Measurements from ENCODE around the gene SPDYE2B.
"Not testable (repeated sequence)": the region's sequence is repeated elsewhere in the genome, so short reads cannot be mapped to it uniquely, and the experiment has no call there.

The SPDYE2B gene

DNA sequence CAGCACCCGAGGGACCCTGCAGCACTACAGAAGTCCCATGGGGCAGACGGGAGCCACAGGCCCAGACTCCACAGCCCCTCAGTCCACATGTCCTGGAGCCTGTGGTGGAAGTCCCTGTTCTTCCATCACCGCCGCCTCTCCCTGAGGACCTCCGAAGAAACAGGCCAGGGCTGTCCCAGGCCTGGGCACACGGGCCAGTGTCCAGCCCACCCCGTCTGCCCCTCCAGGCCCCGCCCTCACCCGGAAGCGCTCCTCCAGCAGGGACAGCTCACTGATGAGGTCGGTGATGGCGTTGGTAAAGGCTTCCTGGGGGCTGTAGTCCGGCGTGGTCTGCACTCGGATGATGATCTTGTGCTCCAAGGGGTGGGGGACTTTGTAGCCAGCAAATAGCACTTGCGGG lies 16.7 kb downstream of the SPDYE2B start:
- not testable (repeated sequence) for H3K9ac ChIP-seq (ENCODE audit: low read length); H3K79me1 ChIP-seq (ENCODE audit: low read length); H3K4me1 ChIP-seq (ENCODE audit: control insufficient read depth in 1 of 2, insufficient read depth in 2 of 2, low read length in 2 of 2); H3K27me3 ChIP-seq (ENCODE audit: insufficient read depth, low read length); H4K91ac ChIP-seq (ENCODE audit: low read depth, low read length); H3K4me3 ChIP-seq (ENCODE audit: low read depth, low read length); H3K27ac ChIP-seq (ENCODE audit: low read depth, low read length); H3K4me2 ChIP-seq (ENCODE audit: low read length); H2BK120ac ChIP-seq (ENCODE audit: insufficient read depth, low read length, poor library complexity); H4K12ac ChIP-seq (ENCODE audit: low read depth, low read length); H2AFZ ChIP-seq (ENCODE audit: insufficient read depth, low read length, poor library complexity); H3K9me3 ChIP-seq (ENCODE audit: insufficient read depth, low read depth, low read length); H2BK12ac ChIP-seq (ENCODE audit: low read length); H2AK5ac ChIP-seq (ENCODE audit: low read length); H3K18ac ChIP-seq (ENCODE audit: low read length); H3K4ac ChIP-seq (ENCODE audit: low read depth, low read length); H3K79me2 ChIP-seq (ENCODE audit: control insufficient read depth, insufficient read depth, low read length, poor library complexity); H2BK5ac ChIP-seq (ENCODE audit: low read depth, low read length, poor library complexity); H3K36me3 ChIP-seq (ENCODE audit: control insufficient read depth in 1 of 2, insufficient read depth in 2 of 2, low read length in 2 of 2); H3K14ac ChIP-seq (ENCODE audit: low read length); DNase-seq; H4K8ac ChIP-seq (ENCODE audit: low read depth, low read length); H3K23ac ChIP-seq (ENCODE audit: low read length)
- WGBS (ENCODE audit: extremely low coverage, insufficient coverage, insufficient read length) = no CpG with 5 or more reads among the region's 16 CpGs

GRCh38 chr7:102667523-102667922 lies 17.4 kb downstream of the SPDYE2B start:
- H3K23ac ChIP-seq (ENCODE audit: low read length); H4K12ac ChIP-seq (ENCODE audit: low read depth, low read length); H3K36me3 ChIP-seq (ENCODE audit: control insufficient read depth in 1 of 2, insufficient read depth in 2 of 2, low read length in 2 of 2); H3K14ac ChIP-seq (ENCODE audit: low read length); H3K4me1 ChIP-seq (ENCODE audit: control insufficient read depth in 1 of 2, insufficient read depth in 2 of 2, low read length in 2 of 2); H3K9ac ChIP-seq (ENCODE audit: low read length); H3K9me3 ChIP-seq (ENCODE audit: insufficient read depth, low read depth, low read length); H2BK5ac ChIP-seq (ENCODE audit: low read depth, low read length, poor library complexity); H3K4ac ChIP-seq (ENCODE audit: low read depth, low read length); H2BK12ac ChIP-seq (ENCODE audit: low read length); H3K27me3 ChIP-seq (ENCODE audit: insufficient read depth, low read length); DNase-seq; H4K91ac ChIP-seq (ENCODE audit: low read depth, low read length); H4K8ac ChIP-seq (ENCODE audit: low read depth, low read length); H3K18ac ChIP-seq (ENCODE audit: low read length); H3K27ac ChIP-seq (ENCODE audit: low read depth, low read length); H3K79me2 ChIP-seq (ENCODE audit: control insufficient read depth, insufficient read depth, low read length, poor library complexity); H3K4me3 ChIP-seq (ENCODE audit: low read depth, low read length); H3K4me2 ChIP-seq (ENCODE audit: low read length); H2AK5ac ChIP-seq (ENCODE audit: low read length); H3K79me1 ChIP-seq (ENCODE audit: low read length); H2AFZ ChIP-seq (ENCODE audit: insufficient read depth, low read length, poor library complexity); H2BK120ac ChIP-seq (ENCODE audit: insufficient read depth, low read length, poor library complexity): not testable (repeated sequence)
- WGBS (ENCODE audit: extremely low coverage, insufficient coverage, insufficient read length) = no CpG with 5 or more reads among the region's 14 CpGs

DNA sequence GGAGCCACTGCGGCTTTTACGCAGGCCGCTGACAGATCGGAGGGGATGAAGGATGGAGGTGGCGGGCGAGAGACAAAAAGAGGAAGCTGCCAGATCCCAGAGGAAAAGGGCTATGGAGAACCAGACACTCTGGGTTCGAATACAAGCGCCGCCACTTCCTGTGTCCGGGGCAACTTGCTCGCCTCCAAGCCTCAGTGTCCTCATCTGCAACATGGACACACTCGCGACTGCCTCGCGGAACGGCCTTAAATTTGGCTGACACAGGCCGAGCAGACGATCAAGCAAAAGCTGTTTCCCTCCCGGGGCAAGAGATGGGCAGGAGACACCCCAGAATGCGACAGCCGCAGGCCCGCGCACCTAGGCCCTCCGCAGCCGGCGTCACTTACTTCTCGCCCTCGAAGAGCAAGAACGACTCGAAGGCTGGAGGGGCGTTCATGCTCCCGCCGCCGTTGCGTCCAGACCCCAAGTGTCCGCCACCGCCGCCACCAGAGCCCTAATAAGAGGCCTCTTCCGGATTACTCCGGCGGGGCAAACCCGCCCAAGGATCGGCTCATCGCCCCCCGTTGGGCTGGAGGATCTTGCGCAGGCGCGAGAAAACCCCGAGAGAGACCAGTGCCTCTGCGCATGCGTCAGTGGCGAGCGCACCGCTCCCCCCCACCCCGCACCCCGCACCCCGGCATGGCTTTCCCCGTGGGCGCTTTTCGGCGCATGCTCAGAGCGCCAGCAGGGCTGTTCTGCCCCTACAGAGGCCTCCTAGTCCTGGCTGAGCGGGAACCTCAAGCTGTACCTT lies 21.2 kb downstream of the SPDYE2B start, which contains the start of gene POLR2J2:
Gene POLR2J2, minus strand, starts transcription at position 498 of the 790 bp plus-strand sequence. Its CDS starts 62 bp downstream, at position 436.
- H2AFZ ChIP-seq (ENCODE audit: insufficient read depth, low read length, poor library complexity); H3K4me3 ChIP-seq (ENCODE audit: low read depth, low read length); H2BK5ac ChIP-seq (ENCODE audit: low read depth, low read length, poor library complexity); H4K91ac ChIP-seq (ENCODE audit: low read depth, low read length); H3K27me3 ChIP-seq (ENCODE audit: insufficient read depth, low read length); H4K12ac ChIP-seq (ENCODE audit: low read depth, low read length); H3K23ac ChIP-seq (ENCODE audit: low read length); H3K27ac ChIP-seq (ENCODE audit: low read depth, low read length); H2AK5ac ChIP-seq (ENCODE audit: low read length); H3K4me2 ChIP-seq (ENCODE audit: low read length); H3K14ac ChIP-seq (ENCODE audit: low read length); H2BK120ac ChIP-seq (ENCODE audit: insufficient read depth, low read length, poor library complexity); H3K18ac ChIP-seq (ENCODE audit: low read length); H3K9me3 ChIP-seq (ENCODE audit: insufficient read depth, low read depth, low read length); H3K4me1 ChIP-seq (ENCODE audit: control insufficient read depth in 1 of 2, insufficient read depth in 2 of 2, low read length in 2 of 2); H4K8ac ChIP-seq (ENCODE audit: low read depth, low read length); H3K36me3 ChIP-seq (ENCODE audit: control insufficient read depth in 1 of 2, insufficient read depth in 2 of 2, low read length in 2 of 2); H2BK12ac ChIP-seq (ENCODE audit: low read length); H3K79me2 ChIP-seq (ENCODE audit: control insufficient read depth, insufficient read depth, low read length, poor library complexity); H3K4ac ChIP-seq (ENCODE audit: low read depth, low read length); H3K79me1 ChIP-seq (ENCODE audit: low read length); H3K9ac ChIP-seq (ENCODE audit: low read length): not testable (repeated sequence)
- WGBS (ENCODE audit: extremely low coverage, insufficient coverage, insufficient read length) = no CpG with 5 or more reads among the region's 63 CpGs
- peak in 1 of 2 donors; percentile 55 for DNase-seq

GRCh38 chr7:102671956-102672307 lies 21.8 kb downstream of the SPDYE2B start:
- not testable (repeated sequence) for H2BK120ac ChIP-seq (ENCODE audit: insufficient read depth, low read length, poor library complexity); H3K27me3 ChIP-seq (ENCODE audit: insufficient read depth, low read length); H2BK5ac ChIP-seq (ENCODE audit: low read depth, low read length, poor library complexity); H4K8ac ChIP-seq (ENCODE audit: low read depth, low read length); H3K9me3 ChIP-seq (ENCODE audit: insufficient read depth, low read depth, low read length); H4K12ac ChIP-seq (ENCODE audit: low read depth, low read length); H3K4me2 ChIP-seq (ENCODE audit: low read length); H4K91ac ChIP-seq (ENCODE audit: low read depth, low read length); H3K27ac ChIP-seq (ENCODE audit: low read depth, low read length); H3K4ac ChIP-seq (ENCODE audit: low read depth, low read length); H3K4me1 ChIP-seq (ENCODE audit: control insufficient read depth in 1 of 2, insufficient read depth in 2 of 2, low read length in 2 of 2); H3K14ac ChIP-seq (ENCODE audit: low read length); H3K23ac ChIP-seq (ENCODE audit: low read length); H2BK12ac ChIP-seq (ENCODE audit: low read length); DNase-seq; H3K79me2 ChIP-seq (ENCODE audit: control insufficient read depth, insufficient read depth, low read length, poor library complexity); H2AK5ac ChIP-seq (ENCODE audit: low read length); H3K36me3 ChIP-seq (ENCODE audit: control insufficient read depth in 1 of 2, insufficient read depth in 2 of 2, low read length in 2 of 2); H3K9ac ChIP-seq (ENCODE audit: low read length); H2AFZ ChIP-seq (ENCODE audit: insufficient read depth, low read length, poor library complexity); H3K4me3 ChIP-seq (ENCODE audit: low read depth, low read length); H3K79me1 ChIP-seq (ENCODE audit: low read length); H3K18ac ChIP-seq (ENCODE audit: low read length)
- WGBS (ENCODE audit: extremely low coverage, insufficient coverage, insufficient read length) = no CpG with 5 or more reads among the region's 9 CpGs

Measured in trophoblast cell (in vitro differentiated cells and primary cell).